ENCODE measurements around the gene RNPEP.

- TF ChIP-seq, protein P1, sequence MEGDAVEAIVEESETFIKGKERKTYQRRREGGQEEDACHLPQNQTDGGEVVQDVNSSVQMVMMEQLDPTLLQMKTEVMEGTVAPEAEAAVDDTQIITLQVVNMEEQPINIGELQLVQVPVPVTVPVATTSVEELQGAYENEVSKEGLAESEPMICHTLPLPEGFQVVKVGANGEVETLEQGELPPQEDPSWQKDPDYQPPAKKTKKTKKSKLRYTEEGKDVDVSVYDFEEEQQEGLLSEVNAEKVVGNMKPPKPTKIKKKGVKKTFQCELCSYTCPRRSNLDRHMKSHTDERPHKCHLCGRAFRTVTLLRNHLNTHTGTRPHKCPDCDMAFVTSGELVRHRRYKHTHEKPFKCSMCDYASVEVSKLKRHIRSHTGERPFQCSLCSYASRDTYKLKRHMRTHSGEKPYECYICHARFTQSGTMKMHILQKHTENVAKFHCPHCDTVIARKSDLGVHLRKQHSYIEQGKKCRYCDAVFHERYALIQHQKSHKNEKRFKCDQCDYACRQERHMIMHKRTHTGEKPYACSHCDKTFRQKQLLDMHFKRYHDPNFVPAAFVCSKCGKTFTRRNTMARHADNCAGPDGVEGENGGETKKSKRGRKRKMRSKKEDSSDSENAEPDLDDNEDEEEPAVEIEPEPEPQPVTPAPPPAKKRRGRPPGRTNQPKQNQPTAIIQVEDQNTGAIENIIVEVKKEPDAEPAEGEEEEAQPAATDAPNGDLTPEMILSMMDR (IDR thresholded peaks at IDR 0.05; ENCODE audit: insufficient read depth, low read length): no peak
- TF ChIP-seq POLR2AphosphoS5 (IDR thresholded peaks at IDR 0.05; ENCODE audit: low read depth) (no peak), GABPA (IDR thresholded peaks at IDR 0.05; ENCODE audit: low read depth) (no peak), REST (IDR thresholded peaks at IDR 0.05; ENCODE audit: insufficient replicate concordance, low read depth) (no peak)
Measured at GRCh38 chr1:201958348-201958747, 24.1 kb upstream of the RNPEP start.

Measured in HL-60 (cell line).